SK-N-SH (cell line): ENCODE measurements around the gene KAT5. TPM values are rescaled to one million over a fixed set of nuclear protein-coding genes. Genes with fewer than 3 reads are reported as not detected.
"Not testable (repeated sequence)": the region's sequence is repeated elsewhere in the genome, so short reads cannot be mapped to it uniquely, and the experiment has no call there.

Experiments
- CTCF ChIA-PET: fragments of 300-600, 350-600 bp; formaldehyde crosslinking; extraction: SDS; loops from one replicate; lab custom pipeline; 2021; lab: Yijun Ruan, JAX
- POLR2A ChIA-PET: fragments of 350-600 bp; sonication (Branson Sonifier 250); formaldehyde crosslinking; extraction: SDS; loops from one replicate; lab custom pipeline; 2020; ENCODE audit warnings: antibody characterized with exemption, inconsistent platforms; lab: Yijun Ruan, JAX
- DNase-seq: peaks from one replicate; pipeline ENCODE4 v3.0.0; 2012
- H2AFZ ChIP-seq: fragments of 200-600 bp; sonication (generic); 2 replicates; pipeline ENCODE4 v1.8.1; 2016; ENCODE audit warnings: antibody characterized with exemption, mild to moderate bottlenecking, low read depth
- H3F3A ChIP-seq: fragments of 200-600 bp; sonication (generic); replicated peaks from 2 replicates; pipeline ENCODE3; 2016; ENCODE audit warnings: antibody characterized with exemption, mild to moderate bottlenecking; ENCODE audit not compliant: insufficient read depth
- H3K27ac ChIP-seq, 2 experiments: fragments of 200-500 bp in 1 of 2; fragments of 200-600 bp in 1 of 2; sonication (Bioruptor generic) in 1 of 2; sonication (generic), shearing (Covaris generic) in 1 of 2; 2 replicates each; pipeline versions ENCODE4 v1.5.1 to v1.6.1; 2014 to 2016; ENCODE audit warnings: low read depth in 2 of 2, inconsistent platforms in 1 of 2, low read length in 1 of 2, mild to moderate bottlenecking in 1 of 2, mixed read lengths in 1 of 2
- H3K27me3 ChIP-seq: fragments of 200-600 bp; sonication (generic), shearing (Covaris generic); 2 replicates; pipeline ENCODE4 v1.6.1; 2016; ENCODE audit warnings: mixed run types; ENCODE audit not compliant: insufficient read depth
- H3K36me3 ChIP-seq, 2 experiments: fragments of 200-500 bp in 1 of 2; fragments of 200-600 bp in 1 of 2; sonication (Bioruptor generic) in 1 of 2; sonication (generic) in 1 of 2; replicated peaks in 1 of 2; 2 replicates each; pipeline versions ENCODE3 to v1.5.1; 2014 to 2016; ENCODE audit warnings: low read length in 1 of 2, mild to moderate bottlenecking in 1 of 2; ENCODE audit not compliant: insufficient read depth in 2 of 2, control insufficient read depth in 1 of 2
- H3K4me1 ChIP-seq, 2 experiments: fragments of 200-500 bp in 1 of 2; fragments of 200-600 bp in 1 of 2; sonication (Bioruptor generic) in 1 of 2; sonication (generic), shearing (Covaris generic) in 1 of 2; 2 replicates each; pipeline versions ENCODE4 v1.5.1 to v1.6.1; 2014 to 2016; ENCODE audit warnings: low read depth in 1 of 2, low read length in 1 of 2, mixed run types in 1 of 2; ENCODE audit not compliant: insufficient read depth in 2 of 2, control insufficient read depth in 1 of 2
- H3K4me2 ChIP-seq: fragments of 200-600 bp; sonication (generic), shearing (Covaris generic); 2 replicates; pipeline ENCODE4 v1.6.1; 2017; ENCODE audit warnings: mixed run types
- H3K4me3 ChIP-seq, 2 experiments: fragments of 200-500 bp in 1 of 2; fragments of 200-600 bp in 1 of 2; sonication (Bioruptor generic) in 1 of 2; sonication (generic), shearing (Covaris generic) in 1 of 2; 2 replicates each; pipeline versions ENCODE4 v1.5.1 to v1.8.1; 2014 to 2016; ENCODE audit warnings: low read depth in 2 of 2, inconsistent platforms in 1 of 2, low read length in 1 of 2, mild to moderate bottlenecking in 1 of 2, mixed read lengths in 1 of 2, moderate library complexity in 1 of 2
- H3K79me2 ChIP-seq: fragments of 200-600 bp; sonication (generic); 2 replicates; pipeline ENCODE4 v1.8.1; 2017; ENCODE audit warnings: mild to moderate bottlenecking; ENCODE audit not compliant: insufficient read depth
- H3K9ac ChIP-seq: fragments of 200-600 bp; sonication (generic); 2 replicates; pipeline ENCODE4 v1.6.1; 2017; ENCODE audit warnings: mixed run types
- H3K9me2 ChIP-seq: fragments of 200-600 bp; sonication (generic); 2 replicates; pipeline ENCODE4 v1.6.1; 2017; ENCODE audit warnings: mixed run types
- H3K9me3 ChIP-seq: fragments of 200-600 bp; sonication (generic); 2 replicates; pipeline ENCODE4 v1.6.1; 2017; ENCODE audit warnings: mixed run types, mild to moderate bottlenecking, moderate library complexity
- H4K20me1 ChIP-seq: fragments of 200-600 bp; sonication (generic); 2 replicates; pipeline ENCODE4 v1.6.1; 2017; ENCODE audit warnings: mild to moderate bottlenecking, mixed run types; ENCODE audit not compliant: insufficient read depth
- CHD2 ChIP-seq: fragments of 150-350 bp; IDR thresholded peaks from 2 replicates; pipeline ENCODE4 v1.6.1; 2018; ENCODE audit warnings: low read length; ENCODE audit not compliant: partially characterized antibody
- EP300 ChIP-seq, 2 experiments: IDR thresholded peaks; 2 replicates each; pipeline versions ENCODE4 v1.4.0 to v1.6.1; 2012; ENCODE audit warnings: borderline replicate concordance in 1 of 2, low read depth in 1 of 2, low read length in 1 of 2
- FOXJ3 ChIP-seq: sonication (generic); formaldehyde crosslinking; IDR thresholded peaks from 2 replicates; pipeline ENCODE4 v1.5.1; 2020; ENCODE audit warnings: mild to moderate bottlenecking, missing genetic modification reagents
- GABPA ChIP-seq: IDR thresholded peaks from 2 replicates; pipeline ENCODE4 v1.4.0; 2012; ENCODE audit warnings: low read depth, mild to moderate bottlenecking
- GATA2 ChIP-seq: sonication (generic); formaldehyde crosslinking; IDR thresholded peaks from 2 replicates; pipeline ENCODE4 v1.5.0; 2020; ENCODE audit warnings: mild to moderate bottlenecking, missing genetic modification reagents
- JUND ChIP-seq: IDR thresholded peaks from 2 replicates; pipeline ENCODE4 v1.4.0; 2012
- MEF2A ChIP-seq: IDR thresholded peaks from 2 replicates; pipeline ENCODE4 v1.4.0; 2012; ENCODE audit warnings: low read depth, borderline replicate concordance
- RAD21 ChIP-seq: IDR thresholded peaks from 2 replicates; pipeline ENCODE4 v1.6.1; 2012; ENCODE audit warnings: mild to moderate bottlenecking, low read length
- RCOR1 ChIP-seq: fragments of 150-350 bp; IDR thresholded peaks from 2 replicates; pipeline ENCODE4 v1.6.1; 2017; ENCODE audit warnings: antibody characterized with exemption, low read length
- RXRA ChIP-seq: IDR thresholded peaks from 2 replicates; pipeline ENCODE4 v1.4.0; 2012; ENCODE audit warnings: low read depth, mild to moderate bottlenecking, borderline replicate concordance
- SIN3A ChIP-seq: IDR thresholded peaks from 2 replicates; pipeline ENCODE4 v1.6.1; 2012; ENCODE audit warnings: low read depth, mild to moderate bottlenecking, low read length, moderate library complexity, borderline replicate concordance
- TEAD4 ChIP-seq: IDR thresholded peaks from 2 replicates; pipeline ENCODE4 v1.4.0; 2012; ENCODE audit warnings: mild to moderate bottlenecking, borderline replicate concordance; ENCODE audit not compliant: insufficient read depth
- WGBS: methylation state at CpG from one replicate; pipeline ENCODE4 v1.1.6; 2017; ENCODE audit warnings: low lambda C conversion rate; 5-methylcytosine and 5-hydroxymethylcytosine counted together
- polyA plus RNA-seq, 3 experiments: library from polyadenylated mRNA; depleted of rRNA; stranded (reverse); fragments of >200 nt; gene quantifications; 2 replicates each; pipeline ENCODE4 v1.2.3, GENCODE V29; 2012
- TF ChIP-seq, protein P1 (sequence below): IDR thresholded peaks from 2 replicates; pipeline ENCODE4 v1.4.0; 2012; ENCODE audit warnings: low read depth, borderline replicate concordance
- TF ChIP-seq, protein P2 (sequence below): IDR thresholded peaks from 2 replicates; pipeline ENCODE4 v1.4.0; 2012; ENCODE audit warnings: low read depth, borderline replicate concordance
- TF ChIP-seq, protein P3 (sequence below): fragments of 200-600 bp; sonication (generic); IDR thresholded peaks from 2 replicates; pipeline ENCODE4 v1.6.1; 2017; ENCODE audit warnings: antibody characterized with exemption, mild to moderate bottlenecking, moderate library complexity
- TF ChIP-seq, protein P4 (sequence below): IDR thresholded peaks from 2 replicates; pipeline ENCODE4 v1.6.1; 2012; ENCODE audit warnings: mild to moderate bottlenecking, low read depth, low read length, moderate library complexity

KAT5 gene
- polyA plus RNA-seq, 1 of the 3 experiments (the other 2 are of a cell fraction): 51.9 TPM

DNA sequence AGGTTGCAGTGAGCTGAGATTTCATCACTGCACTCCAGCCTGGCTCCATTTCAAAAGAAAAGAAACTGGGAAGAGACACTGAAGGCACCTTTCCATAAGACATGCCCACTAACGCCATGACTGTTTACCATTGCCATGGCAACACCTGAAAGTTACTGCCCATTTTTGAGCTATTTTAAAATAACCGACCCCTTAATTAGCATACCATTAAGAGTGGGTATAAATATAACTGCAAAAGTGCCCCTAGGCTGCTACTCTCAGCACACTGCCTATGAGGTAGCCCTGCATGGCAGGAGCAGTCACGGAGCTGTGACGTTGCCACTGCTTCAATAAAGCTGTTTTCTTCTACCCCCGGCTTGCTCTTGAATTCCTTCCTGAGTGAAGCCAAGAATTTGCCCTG is 18.4 kb downstream of the KAT5 start:
- Histone ChIP-seq H3K27me3 (no peaks in the 10 kb centered on the region), H3K9ac (no peak overlapping the region), H3K79me2 (no peaks in the 10 kb centered on the region), H3F3A (no peaks in the 10 kb centered on the region), H3K9me3 (0 out of 2 replicates have a peak, but pooled peaks cover 7% of the 10 kb centered on the region), H3K4me3 (no peak overlapping the region), H4K20me1 (no peaks in the 10 kb centered on the region), H3K4me2 (no peak overlapping the region), H3K27ac (no peak overlapping the region), H3K4me1 (no peaks in the 10 kb centered on the region), H3K36me3 (no peaks in the 10 kb centered on the region), H2AFZ (no peak overlapping the region), H3K9me2 (no peaks in the 10 kb centered on the region)
- TF ChIP-seq SIN3A (no peak), CHD2 (no peak), GATA2 (CRISPR knock-in tag) (no peak), MEF2A (no peak), FOXJ3 (CRISPR knock-in tag) (no peak), JUND (no peak), GABPA (no peak), RXRA (no peak), RAD21 (no peak), RCOR1 (no peak), EP300 (IDR thresholded peaks at IDR 0.05; ENCODE audit: borderline replicate concordance in 1 of 2, low read depth in 1 of 2, low read length in 1 of 2) (no peak), TEAD4 (no peak)
- TF ChIP-seq, protein P1, sequence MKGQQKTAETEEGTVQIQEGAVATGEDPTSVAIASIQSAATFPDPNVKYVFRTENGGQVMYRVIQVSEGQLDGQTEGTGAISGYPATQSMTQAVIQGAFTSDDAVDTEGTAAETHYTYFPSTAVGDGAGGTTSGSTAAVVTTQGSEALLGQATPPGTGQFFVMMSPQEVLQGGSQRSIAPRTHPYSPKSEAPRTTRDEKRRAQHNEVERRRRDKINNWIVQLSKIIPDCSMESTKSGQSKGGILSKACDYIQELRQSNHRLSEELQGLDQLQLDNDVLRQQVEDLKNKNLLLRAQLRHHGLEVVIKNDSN: no peak
- TF ChIP-seq, protein P2, sequence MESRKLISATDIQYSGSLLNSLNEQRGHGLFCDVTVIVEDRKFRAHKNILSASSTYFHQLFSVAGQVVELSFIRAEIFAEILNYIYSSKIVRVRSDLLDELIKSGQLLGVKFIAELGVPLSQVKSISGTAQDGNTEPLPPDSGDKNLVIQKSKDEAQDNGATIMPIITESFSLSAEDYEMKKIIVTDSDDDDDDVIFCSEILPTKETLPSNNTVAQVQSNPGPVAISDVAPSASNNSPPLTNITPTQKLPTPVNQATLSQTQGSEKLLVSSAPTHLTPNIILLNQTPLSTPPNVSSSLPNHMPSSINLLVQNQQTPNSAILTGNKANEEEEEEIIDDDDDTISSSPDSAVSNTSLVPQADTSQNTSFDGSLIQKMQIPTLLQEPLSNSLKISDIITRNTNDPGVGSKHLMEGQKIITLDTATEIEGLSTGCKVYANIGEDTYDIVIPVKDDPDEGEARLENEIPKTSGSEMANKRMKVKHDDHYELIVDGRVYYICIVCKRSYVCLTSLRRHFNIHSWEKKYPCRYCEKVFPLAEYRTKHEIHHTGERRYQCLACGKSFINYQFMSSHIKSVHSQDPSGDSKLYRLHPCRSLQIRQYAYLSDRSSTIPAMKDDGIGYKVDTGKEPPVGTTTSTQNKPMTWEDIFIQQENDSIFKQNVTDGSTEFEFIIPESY: no peak
- TF ChIP-seq, protein P3, sequence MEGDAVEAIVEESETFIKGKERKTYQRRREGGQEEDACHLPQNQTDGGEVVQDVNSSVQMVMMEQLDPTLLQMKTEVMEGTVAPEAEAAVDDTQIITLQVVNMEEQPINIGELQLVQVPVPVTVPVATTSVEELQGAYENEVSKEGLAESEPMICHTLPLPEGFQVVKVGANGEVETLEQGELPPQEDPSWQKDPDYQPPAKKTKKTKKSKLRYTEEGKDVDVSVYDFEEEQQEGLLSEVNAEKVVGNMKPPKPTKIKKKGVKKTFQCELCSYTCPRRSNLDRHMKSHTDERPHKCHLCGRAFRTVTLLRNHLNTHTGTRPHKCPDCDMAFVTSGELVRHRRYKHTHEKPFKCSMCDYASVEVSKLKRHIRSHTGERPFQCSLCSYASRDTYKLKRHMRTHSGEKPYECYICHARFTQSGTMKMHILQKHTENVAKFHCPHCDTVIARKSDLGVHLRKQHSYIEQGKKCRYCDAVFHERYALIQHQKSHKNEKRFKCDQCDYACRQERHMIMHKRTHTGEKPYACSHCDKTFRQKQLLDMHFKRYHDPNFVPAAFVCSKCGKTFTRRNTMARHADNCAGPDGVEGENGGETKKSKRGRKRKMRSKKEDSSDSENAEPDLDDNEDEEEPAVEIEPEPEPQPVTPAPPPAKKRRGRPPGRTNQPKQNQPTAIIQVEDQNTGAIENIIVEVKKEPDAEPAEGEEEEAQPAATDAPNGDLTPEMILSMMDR: no peak
- TF ChIP-seq, protein P4, sequence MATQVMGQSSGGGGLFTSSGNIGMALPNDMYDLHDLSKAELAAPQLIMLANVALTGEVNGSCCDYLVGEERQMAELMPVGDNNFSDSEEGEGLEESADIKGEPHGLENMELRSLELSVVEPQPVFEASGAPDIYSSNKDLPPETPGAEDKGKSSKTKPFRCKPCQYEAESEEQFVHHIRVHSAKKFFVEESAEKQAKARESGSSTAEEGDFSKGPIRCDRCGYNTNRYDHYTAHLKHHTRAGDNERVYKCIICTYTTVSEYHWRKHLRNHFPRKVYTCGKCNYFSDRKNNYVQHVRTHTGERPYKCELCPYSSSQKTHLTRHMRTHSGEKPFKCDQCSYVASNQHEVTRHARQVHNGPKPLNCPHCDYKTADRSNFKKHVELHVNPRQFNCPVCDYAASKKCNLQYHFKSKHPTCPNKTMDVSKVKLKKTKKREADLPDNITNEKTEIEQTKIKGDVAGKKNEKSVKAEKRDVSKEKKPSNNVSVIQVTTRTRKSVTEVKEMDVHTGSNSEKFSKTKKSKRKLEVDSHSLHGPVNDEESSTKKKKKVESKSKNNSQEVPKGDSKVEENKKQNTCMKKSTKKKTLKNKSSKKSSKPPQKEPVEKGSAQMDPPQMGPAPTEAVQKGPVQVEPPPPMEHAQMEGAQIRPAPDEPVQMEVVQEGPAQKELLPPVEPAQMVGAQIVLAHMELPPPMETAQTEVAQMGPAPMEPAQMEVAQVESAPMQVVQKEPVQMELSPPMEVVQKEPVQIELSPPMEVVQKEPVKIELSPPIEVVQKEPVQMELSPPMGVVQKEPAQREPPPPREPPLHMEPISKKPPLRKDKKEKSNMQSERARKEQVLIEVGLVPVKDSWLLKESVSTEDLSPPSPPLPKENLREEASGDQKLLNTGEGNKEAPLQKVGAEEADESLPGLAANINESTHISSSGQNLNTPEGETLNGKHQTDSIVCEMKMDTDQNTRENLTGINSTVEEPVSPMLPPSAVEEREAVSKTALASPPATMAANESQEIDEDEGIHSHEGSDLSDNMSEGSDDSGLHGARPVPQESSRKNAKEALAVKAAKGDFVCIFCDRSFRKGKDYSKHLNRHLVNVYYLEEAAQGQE: no peak
- ChIA-PET CTCF (interaction anchor here (1.1 kb wide), 1 partner anchor 19 kb away, joined by 8 read pairs; the partner anchor contains the start of gene KAT5), POLR2A (no interaction called here)
- DNase-seq: no peak
- WGBS: 22% methylated on average over 5 of the region's 5 CpGs

DNA sequence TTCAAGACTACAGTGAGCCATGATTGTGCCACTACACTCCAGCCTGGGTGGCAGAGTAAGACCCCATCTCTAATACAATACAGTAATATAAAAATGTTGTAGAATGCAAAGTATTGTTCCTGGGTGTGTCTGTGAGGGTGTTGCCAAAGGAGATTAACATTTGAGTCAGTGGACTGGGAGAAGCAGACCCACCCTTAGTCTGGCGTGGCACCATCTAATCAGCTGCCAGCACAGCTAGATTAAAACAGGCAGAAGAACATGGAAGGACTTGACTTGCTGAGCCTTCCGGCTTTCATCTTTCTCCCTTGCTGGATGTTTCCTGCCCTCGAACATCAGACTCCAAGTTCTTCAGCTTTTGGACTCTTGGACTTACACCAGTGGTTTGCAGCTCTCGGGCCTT is 23.1 kb downstream of the KAT5 start:
- H3K9me3 ChIP-seq: peaks cover 17% of the 10 kb centered on the region; the same call in 1 of the 2 replicates
- H3K9ac ChIP-seq, H3K36me3 ChIP-seq, H3K4me1 ChIP-seq, H3K27me3 ChIP-seq, H3K27ac ChIP-seq, H2AFZ ChIP-seq, DNase-seq, H3K4me3 ChIP-seq, H3F3A ChIP-seq, POLR2A ChIA-PET, H4K20me1 ChIP-seq, H3K4me2 ChIP-seq, H3K9me2 ChIP-seq, H3K79me2 ChIP-seq: not testable (repeated sequence)
- CTCF ChIA-PET: interaction anchor here (2.6 to 4.4 kb wide), 2 partner anchors 10 to 44 kb away, joined by 14 to 15 read pairs; no protein-coding TSS in a partner anchor
- 5% methylated on average over 4 of the region's 4 CpGs for WGBS
